ENCODE results near the gene CD37.

DNA sequence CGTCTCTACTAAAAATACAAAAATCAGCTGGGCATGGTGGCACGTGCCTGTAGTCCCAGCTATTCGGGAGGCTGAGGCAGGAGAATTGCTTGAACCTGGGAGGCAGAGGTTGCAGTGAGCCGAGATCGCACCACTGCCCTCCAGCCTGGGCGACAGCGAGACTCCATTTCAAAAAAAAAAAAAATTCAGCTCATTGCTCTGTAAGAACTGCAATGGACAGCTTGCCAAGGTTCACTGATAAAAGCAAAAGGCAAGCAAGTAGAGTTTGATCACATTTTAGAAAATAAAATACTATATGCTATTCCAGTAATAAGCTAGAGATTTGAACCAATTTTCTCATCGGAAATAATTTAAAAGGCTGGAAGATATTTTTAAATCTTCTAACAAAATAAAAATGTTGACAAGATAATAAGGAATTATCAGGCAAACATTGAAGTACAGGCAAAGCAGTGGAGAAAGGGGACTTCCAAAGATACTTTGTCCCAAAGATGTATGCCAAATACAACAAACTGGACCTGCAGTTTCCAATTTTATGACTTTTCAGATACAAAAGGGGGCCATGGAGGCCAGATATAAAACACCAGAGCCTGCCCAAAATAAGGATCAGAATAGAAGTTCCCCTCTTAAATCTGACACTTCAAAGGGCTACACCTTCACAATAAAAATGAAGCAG is 39.9 kb upstream of the CD37 start:
- TF ChIP-seq, protein P1, sequence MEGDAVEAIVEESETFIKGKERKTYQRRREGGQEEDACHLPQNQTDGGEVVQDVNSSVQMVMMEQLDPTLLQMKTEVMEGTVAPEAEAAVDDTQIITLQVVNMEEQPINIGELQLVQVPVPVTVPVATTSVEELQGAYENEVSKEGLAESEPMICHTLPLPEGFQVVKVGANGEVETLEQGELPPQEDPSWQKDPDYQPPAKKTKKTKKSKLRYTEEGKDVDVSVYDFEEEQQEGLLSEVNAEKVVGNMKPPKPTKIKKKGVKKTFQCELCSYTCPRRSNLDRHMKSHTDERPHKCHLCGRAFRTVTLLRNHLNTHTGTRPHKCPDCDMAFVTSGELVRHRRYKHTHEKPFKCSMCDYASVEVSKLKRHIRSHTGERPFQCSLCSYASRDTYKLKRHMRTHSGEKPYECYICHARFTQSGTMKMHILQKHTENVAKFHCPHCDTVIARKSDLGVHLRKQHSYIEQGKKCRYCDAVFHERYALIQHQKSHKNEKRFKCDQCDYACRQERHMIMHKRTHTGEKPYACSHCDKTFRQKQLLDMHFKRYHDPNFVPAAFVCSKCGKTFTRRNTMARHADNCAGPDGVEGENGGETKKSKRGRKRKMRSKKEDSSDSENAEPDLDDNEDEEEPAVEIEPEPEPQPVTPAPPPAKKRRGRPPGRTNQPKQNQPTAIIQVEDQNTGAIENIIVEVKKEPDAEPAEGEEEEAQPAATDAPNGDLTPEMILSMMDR (IDR thresholded peaks at IDR 0.05): no peak
- no peak for TF ChIP-seq POLR2AphosphoS5 (IDR thresholded peaks at IDR 0.05; ENCODE audit: insufficient read depth in 1 of 2, low read depth in 1 of 2)
- no peak for TF ChIP-seq POLR2A (IDR thresholded peaks at IDR 0.05)
